BJ (cell line): Measurements from ENCODE around the gene TMEM52. TPM values are rescaled to one million over a fixed set of nuclear protein-coding genes. Genes with fewer than 3 reads are reported as not detected.

Source experiments
- CTCF ChIA-PET: fragments of 350-600 bp; formaldehyde crosslinking; extraction: SDS; loops from one replicate; lab custom pipeline; 2021; ENCODE audit warnings: antibody characterized with exemption, inconsistent platforms; lab: Yijun Ruan, JAX
- POLR2A ChIA-PET: fragments of 300-600 bp; sonication (Branson Sonifier 250); formaldehyde crosslinking; extraction: SDS; loops from one replicate; lab custom pipeline; 2021; ENCODE audit warnings: antibody characterized with exemption; lab: Charles Lee
- DNase-seq: peaks from one replicate; pipeline ENCODE4 v3.0.0-alpha.2; 2011; ENCODE audit warnings: low read depth
- H3K27me3 ChIP-seq: 2 replicates; pipeline ENCODE4 v1.6.0; 2011; ENCODE audit warnings: low read length; ENCODE audit not compliant: control insufficient read depth, insufficient read depth
- H3K36me3 ChIP-seq: 2 replicates; pipeline ENCODE4 v1.5.1; 2011; ENCODE audit warnings: low read length; ENCODE audit not compliant: control insufficient read depth, insufficient read depth
- H3K4me3 ChIP-seq: 2 replicates; pipeline ENCODE4 v1.5.1; 2011; ENCODE audit warnings: low read depth, mild to moderate bottlenecking, control low read depth, low read length
- polyA minus RNA-seq: library from RNA; depleted of rRNA, polyadenylated mRNA; stranded (reverse); fragments of >200 nt; gene quantifications from 2 replicates; pipeline ENCODE4 v1.2.3, GENCODE V29; 2011; rRNA and poly(A)+ RNA removed
- polyA plus RNA-seq: library from polyadenylated mRNA; depleted of rRNA; stranded (reverse); fragments of >200 nt; gene quantifications from 2 replicates; pipeline ENCODE4 v1.2.3, GENCODE V29; 2011; rRNA removed
- TF ChIP-seq, protein P1 (sequence below): IDR thresholded peaks from 2 replicates; pipeline ENCODE4 v1.5.1; 2011; ENCODE audit warnings: low read depth, mild to moderate bottlenecking, control low read depth, inconsistent platforms, low read length, moderate library complexity; ENCODE audit not compliant: insufficient read depth

Gene TMEM52
- polyA plus RNA-seq: 0.28 and 1.0 TPM in 2 replicates
- 0.38 and 0.87 TPM in 2 replicates for polyA minus RNA-seq

DNA sequence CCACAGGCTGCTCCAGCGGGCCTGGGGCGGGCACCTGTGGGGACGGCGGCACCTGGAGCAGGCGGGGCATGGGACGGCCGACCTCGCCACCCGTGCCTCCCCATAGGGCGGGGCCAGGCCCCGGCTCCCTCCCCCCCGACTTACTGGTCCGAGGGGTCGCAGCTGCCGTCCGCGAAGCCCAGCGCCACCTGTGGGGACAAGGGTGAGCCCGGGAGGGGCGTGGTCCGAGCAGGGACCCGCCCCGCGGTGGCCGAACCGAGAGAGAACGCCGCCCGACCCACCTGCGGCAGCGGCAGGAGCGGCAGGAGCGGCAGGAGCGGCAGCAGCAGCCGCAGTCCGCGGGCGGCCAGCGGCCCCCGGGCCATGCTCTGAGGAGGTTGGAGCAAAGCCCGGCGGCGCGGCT, at the start of gene TMEM52:
Gene TMEM52, minus strand, starts transcription at position 379 of the 403 bp plus-strand sequence. Its CDS starts 14 bp downstream, at position 365.
- ChIA-PET POLR2A (no interaction called here), CTCF (no interaction called here)
- no peak for DNase-seq
- 0 out of 2 replicates have a peak, but pooled peaks cover 2% of the 10 kb centered on the region for H3K27me3 ChIP-seq
- TF ChIP-seq, protein P1, sequence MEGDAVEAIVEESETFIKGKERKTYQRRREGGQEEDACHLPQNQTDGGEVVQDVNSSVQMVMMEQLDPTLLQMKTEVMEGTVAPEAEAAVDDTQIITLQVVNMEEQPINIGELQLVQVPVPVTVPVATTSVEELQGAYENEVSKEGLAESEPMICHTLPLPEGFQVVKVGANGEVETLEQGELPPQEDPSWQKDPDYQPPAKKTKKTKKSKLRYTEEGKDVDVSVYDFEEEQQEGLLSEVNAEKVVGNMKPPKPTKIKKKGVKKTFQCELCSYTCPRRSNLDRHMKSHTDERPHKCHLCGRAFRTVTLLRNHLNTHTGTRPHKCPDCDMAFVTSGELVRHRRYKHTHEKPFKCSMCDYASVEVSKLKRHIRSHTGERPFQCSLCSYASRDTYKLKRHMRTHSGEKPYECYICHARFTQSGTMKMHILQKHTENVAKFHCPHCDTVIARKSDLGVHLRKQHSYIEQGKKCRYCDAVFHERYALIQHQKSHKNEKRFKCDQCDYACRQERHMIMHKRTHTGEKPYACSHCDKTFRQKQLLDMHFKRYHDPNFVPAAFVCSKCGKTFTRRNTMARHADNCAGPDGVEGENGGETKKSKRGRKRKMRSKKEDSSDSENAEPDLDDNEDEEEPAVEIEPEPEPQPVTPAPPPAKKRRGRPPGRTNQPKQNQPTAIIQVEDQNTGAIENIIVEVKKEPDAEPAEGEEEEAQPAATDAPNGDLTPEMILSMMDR: no peak
- H3K36me3 ChIP-seq: no peaks in the 10 kb centered on the region
- peak within 1 kb of the TSS; percentile 50 for H3K4me3 ChIP-seq

DNA sequence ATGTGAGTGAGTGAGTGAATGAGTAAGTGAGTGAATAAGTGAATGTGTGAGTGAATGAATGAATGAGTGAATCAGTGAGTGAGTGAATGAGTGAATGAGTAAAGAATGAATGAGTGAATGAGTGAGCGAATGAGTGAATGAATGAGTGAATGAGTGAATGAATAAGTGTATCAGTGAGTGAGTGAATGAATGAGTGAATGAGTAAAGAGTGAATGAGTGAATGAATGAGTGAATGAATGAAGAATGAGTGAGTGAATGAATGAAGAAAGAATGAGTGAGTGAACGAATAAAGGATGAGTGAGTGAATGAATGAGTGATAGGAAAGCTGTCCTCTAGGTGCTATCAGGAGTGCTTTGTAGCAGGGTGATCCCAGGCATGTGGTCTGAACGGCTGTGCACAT, 48.8 kb upstream of the TMEM52 start:
- CTCF ChIA-PET: interaction anchor here (1.1 kb wide), 1 partner anchor 77 kb away, joined by 4 read pairs; no protein-coding TSS in a partner anchor
- H3K36me3 ChIP-seq: no peaks in the 10 kb centered on the region

DNA sequence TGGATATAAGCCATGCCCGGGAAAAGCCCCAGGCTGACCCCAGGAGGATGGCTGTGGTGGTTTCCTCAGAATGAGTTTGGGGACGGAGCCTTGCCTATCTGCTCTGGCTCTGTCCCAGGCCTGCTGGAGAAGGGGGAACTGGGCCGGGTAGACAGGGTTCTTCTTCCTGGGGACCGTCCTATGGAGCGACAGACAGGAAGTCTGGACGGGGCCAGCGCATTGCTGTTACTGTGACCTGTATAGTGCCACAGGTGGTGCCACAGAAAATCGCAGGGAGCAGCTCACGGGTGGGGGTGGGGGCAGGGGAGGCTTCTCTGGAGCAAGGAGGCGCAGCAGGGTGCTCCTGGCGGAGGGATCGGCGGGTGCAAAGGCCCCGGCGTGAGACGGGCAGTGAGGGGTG, 48.1 kb upstream of the TMEM52 start:
- no peak for DNase-seq
- Histone ChIP-seq H3K27me3 (peaks cover 2% of the 10 kb centered on the region; the same call in 1 of the 2 replicates), H3K4me3 (no peak overlapping the region), H3K36me3 (no peaks in the 10 kb centered on the region)
- ChIA-PET CTCF (interaction anchor here (0.9 kb wide), 1 partner anchor 173 kb away, joined by 3 read pairs; no protein-coding TSS in a partner anchor), POLR2A (no interaction called here)
- TF ChIP-seq, protein P1: no peak

More for the DNA sequence above, 48.8 kb upstream of the TMEM52 start:
- TF ChIP-seq, protein P1: no peak
- DNase-seq: no peak
- Histone ChIP-seq H3K27me3 (peaks cover 1% of the 10 kb centered on the region; the same call in 1 of the 2 replicates), H3K4me3 (no peak overlapping the region)
- POLR2A ChIA-PET: no interaction called here

DNA sequence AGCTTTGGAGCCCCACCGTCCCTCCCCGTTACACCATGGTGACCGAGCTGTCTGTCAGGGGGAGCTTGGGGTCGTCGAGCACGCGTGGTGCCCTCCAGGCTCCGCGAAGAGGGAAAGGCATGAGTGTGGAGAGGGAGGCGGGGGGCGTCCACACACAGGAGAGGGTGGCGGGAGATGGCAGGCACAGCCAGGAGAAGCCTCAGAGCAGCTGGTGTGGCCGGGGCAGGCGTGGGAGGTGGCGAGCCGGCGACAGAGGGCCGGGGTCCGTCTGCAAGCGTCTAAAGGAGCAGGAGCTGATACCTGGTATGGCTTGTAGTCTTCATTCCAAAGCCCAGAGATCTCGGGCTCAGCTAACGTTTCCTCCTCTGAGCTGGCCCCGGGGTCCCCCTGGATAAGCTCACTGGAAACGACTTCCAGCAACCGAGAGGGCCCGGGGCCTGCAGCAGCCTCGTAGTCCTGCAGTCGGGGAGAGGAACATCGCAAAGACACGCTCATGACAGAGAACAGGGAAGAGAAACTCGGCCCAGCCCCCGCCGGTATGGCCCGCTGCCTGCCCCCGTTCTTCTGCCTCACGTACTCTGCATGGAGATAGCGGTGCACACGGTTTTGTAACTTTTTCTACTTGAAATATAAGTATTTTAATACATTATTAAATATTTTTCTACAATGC, 47.1 kb upstream of the TMEM52 start:
- Histone ChIP-seq H3K4me3 (no peak overlapping the region), H3K27me3 (peaks cover 7% of the 10 kb centered on the region), H3K36me3 (no peaks in the 10 kb centered on the region)
- ChIA-PET CTCF (interaction anchor here (0.7 to 1.2 kb wide), 3 partner anchors 24 to 210 kb away, joined by 3 to 4 read pairs (median 3); no protein-coding TSS in a partner anchor), POLR2A (no interaction called here)
- DNase-seq: no peak
- TF ChIP-seq, protein P1: no peak

DNA sequence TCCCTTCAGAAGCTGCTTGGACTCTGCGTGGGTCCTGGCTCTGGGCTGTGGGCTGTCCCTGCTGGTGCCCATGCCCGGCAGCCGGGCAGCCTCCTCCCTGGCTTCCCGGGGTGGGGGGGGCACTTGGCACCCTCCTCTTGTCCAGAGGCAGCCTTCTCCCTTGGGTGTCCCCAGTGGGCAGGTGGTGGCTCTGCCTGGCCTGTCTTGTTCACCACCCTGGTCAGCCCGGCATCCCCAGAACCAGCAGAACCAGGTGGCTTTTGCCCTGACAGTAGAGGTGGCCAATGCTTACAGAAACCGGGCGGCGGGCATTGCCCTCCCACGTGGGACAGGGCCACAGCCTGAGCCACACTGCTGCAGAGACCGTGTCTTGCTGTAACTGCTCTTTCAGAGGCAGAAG, 46.5 kb upstream of the TMEM52 start:
- Histone ChIP-seq H3K27me3 (peaks cover 10% of the 10 kb centered on the region), H3K4me3 (no peak overlapping the region), H3K36me3 (no peaks in the 10 kb centered on the region)
- ChIA-PET CTCF (interaction anchor here (1.2 kb wide), 1 partner anchor 24 kb away, joined by 3 read pairs; no protein-coding TSS in a partner anchor), POLR2A (no interaction called here)
- no peak for DNase-seq
- TF ChIP-seq, protein P1: no peak
